Smooth muscle cell (in vitro differentiated cells): ENCODE data around the gene MACF1. TPM values are rescaled to one million over a fixed set of nuclear protein-coding genes. Genes with fewer than 3 reads are reported as not detected.
A peak's percentile ranks its signal among the peaks of the same experiment; 100 is the strongest.

Experiments used
- DNase-seq: peaks from one replicate; lab custom pipeline; 2025; ENCODE audit not compliant: unreplicated experiment; lab: John Stamatoyannopoulos, UW
- H2AFZ ChIP-seq: fragments of 200-600 bp; sonication (generic); 2 replicates; pipeline ENCODE4 v1.6.0; 2016; ENCODE audit warnings: antibody characterized with exemption, low read depth, mild to moderate bottlenecking
- H3F3A ChIP-seq: fragments of 200-600 bp; sonication (generic); 2 replicates; pipeline ENCODE4 v1.6.0; 2017; ENCODE audit warnings: antibody characterized with exemption, low read depth
- H3K27ac ChIP-seq: fragments of 200-600 bp; sonication (generic); 2 replicates; pipeline ENCODE4 v1.5.1; 2016; ENCODE audit warnings: low read depth, mild to moderate bottlenecking
- H3K27me3 ChIP-seq: fragments of 200-600 bp; sonication (generic); 2 replicates; pipeline ENCODE4 v1.6.1; 2016; ENCODE audit warnings: low read depth, mild to moderate bottlenecking
- H3K36me3 ChIP-seq: fragments of 200-600 bp; sonication (generic); 2 replicates; pipeline ENCODE4 v1.5.1; 2016; ENCODE audit warnings: low read depth
- H3K4me1 ChIP-seq: fragments of 200-600 bp; sonication (generic); 2 replicates; pipeline ENCODE4 v1.5.1; 2016; ENCODE audit warnings: low read depth
- H3K4me2 ChIP-seq: fragments of 200-600 bp; sonication (generic); 2 replicates; pipeline ENCODE4 v1.6.0; 2016; ENCODE audit warnings: mild to moderate bottlenecking
- H3K4me3 ChIP-seq: fragments of 200-600 bp; sonication (generic); 2 replicates; pipeline ENCODE4 v1.5.1; 2016; ENCODE audit warnings: mild to moderate bottlenecking
- H3K79me2 ChIP-seq: fragments of 200-600 bp; sonication (generic); 2 replicates; pipeline ENCODE4 v1.6.0; 2016; ENCODE audit warnings: low read depth, mild to moderate bottlenecking
- H3K9ac ChIP-seq: fragments of 200-600 bp; sonication (generic); 2 replicates; pipeline ENCODE4 v1.6.0; 2016; ENCODE audit warnings: low read depth
- H3K9me3 ChIP-seq: fragments of 200-600 bp; sonication (generic); replicated peaks from 2 replicates; pipeline ENCODE4 v1.5.1; 2016; ENCODE audit warnings: low read depth
- H4K20me1 ChIP-seq: fragments of 200-600 bp; sonication (generic); 2 replicates; pipeline ENCODE4 v1.6.0; 2016; ENCODE audit warnings: low read depth
- CTCF ChIP-seq: fragments of 200-600 bp; sonication (generic); IDR thresholded peaks from 2 replicates; pipeline ENCODE4 v1.5.1; 2017; ENCODE audit warnings: borderline replicate concordance, mild to moderate bottlenecking, antibody characterized with exemption; ENCODE audit not compliant: insufficient read depth, poor library complexity, severe bottlenecking
- WGBS: methylation state at CpG from one replicate; pipeline ENCODE4 v1.1.7; 2016; ENCODE audit warnings: low lambda C conversion rate; 5-methylcytosine and 5-hydroxymethylcytosine counted together
- polyA plus RNA-seq: library from polyadenylated mRNA; unstranded; fragments of >200 nt; fragmentation: Nextera tagmentation; extraction: Ambion mirVana; gene quantifications from 2 replicates; pipeline ENCODE4 v1.2.1, GENCODE V29; 2016
- total RNA-seq: library from RNA; depleted of rRNA; stranded (reverse); fragments of >200 nt; gene quantifications from 2 replicates; pipeline ENCODE4 v1.2.3, GENCODE V29; 2014

Gene MACF1
- total and polyA plus RNA-seq, 2 experiments from 2014 or later: 36.9 to 195 TPM

DNA sequence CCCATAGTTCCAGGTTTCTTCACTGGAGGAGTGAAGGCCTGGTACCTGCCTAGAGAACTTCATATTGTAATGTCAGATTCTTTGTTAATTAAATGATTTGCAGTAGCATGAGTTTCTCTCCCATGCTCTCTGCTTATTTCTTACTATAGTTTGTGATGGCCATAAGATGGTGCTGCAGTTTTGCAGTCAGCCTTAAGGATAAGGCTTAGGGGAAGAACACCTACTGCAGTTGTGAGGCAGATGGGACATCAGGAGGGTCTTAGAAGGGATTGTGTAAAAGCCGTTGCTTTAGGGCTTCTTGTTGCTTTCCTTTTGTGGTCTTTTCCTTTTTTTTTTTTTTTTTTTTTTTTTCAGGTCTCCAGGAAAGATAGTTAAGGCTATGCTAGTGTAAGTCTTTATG is 61.8 kb downstream of the MACF1 start:
- DNase-seq: no peak
- no peak for TF ChIP-seq CTCF
- Histone ChIP-seq H3K27ac (no peak overlapping the region), H3F3A (peaks cover 31% of the 10 kb centered on the region), H2AFZ (no peak overlapping the region), H3K36me3 (no peaks in the 10 kb centered on the region), H3K4me1 (peaks cover 55% of the 10 kb centered on the region), H3K9ac (no peak overlapping the region), H3K4me2 (no peak overlapping the region), H3K4me3 (no peak overlapping the region), H4K20me1 (peaks cover 93% of the 10 kb centered on the region), H3K79me2 (peaks cover 79% of the 10 kb centered on the region), H3K9me3 (no peaks in the 10 kb centered on the region), H3K27me3 (no peaks in the 10 kb centered on the region)
- WGBS: 75% methylated on average over 1 of the region's 1 CpG

GRCh38 chr1:39266792-39267191 is 62.3 kb downstream of the MACF1 start:
- no peak overlapping the region for H3K4me2 ChIP-seq
- no peak for TF ChIP-seq CTCF
- H3K9ac ChIP-seq: no peak overlapping the region
- peaks cover 37% of the 10 kb centered on the region for H3F3A ChIP-seq
- H4K20me1 ChIP-seq: peaks cover 93% of the 10 kb centered on the region
- no peaks in the 10 kb centered on the region for H3K36me3 ChIP-seq
- no peak overlapping the region for H3K4me3 ChIP-seq
- peaks cover 56% of the 10 kb centered on the region for H3K4me1 ChIP-seq
- WGBS: 89% methylated on average over 1 of the region's 1 CpG
- H3K27me3 ChIP-seq: no peaks in the 10 kb centered on the region
- no peak for DNase-seq
- peaks cover 79% of the 10 kb centered on the region for H3K79me2 ChIP-seq
- no peaks in the 10 kb centered on the region for H3K9me3 ChIP-seq
- H3K27ac ChIP-seq: peak overlapping the region; percentile 78
- no peak overlapping the region for H2AFZ ChIP-seq

DNA sequence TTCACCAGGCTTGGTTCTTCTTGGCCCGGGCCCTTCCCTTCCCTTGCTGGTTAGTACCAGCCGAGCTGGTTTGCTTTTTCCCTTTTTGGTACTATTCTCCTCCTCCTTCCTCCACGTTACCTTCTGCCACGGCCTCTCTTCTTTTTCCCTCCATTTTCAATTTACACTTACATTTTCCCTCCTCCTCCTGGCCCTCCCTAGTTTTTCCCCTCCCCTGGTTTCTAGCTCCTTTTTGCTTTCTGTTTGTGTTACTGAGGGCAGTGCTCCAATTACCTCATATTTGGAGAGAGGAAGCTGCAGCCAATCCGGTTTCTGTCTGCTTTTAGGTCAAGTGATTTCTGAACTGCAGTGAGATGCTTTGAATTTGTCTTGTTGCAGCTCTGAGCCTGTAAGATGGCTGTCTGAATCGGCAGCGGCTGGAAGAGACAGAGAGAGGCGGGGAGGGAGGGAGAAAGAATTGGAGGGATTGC is 63.7 kb downstream of the MACF1 start:
- 16% methylated on average over 8 of the region's 8 CpGs for WGBS
- Histone ChIP-seq H2AFZ (no peak overlapping the region), H3K79me2 (peaks cover 78% of the 10 kb centered on the region)

More for the DNA sequence above, 63.7 kb downstream of the MACF1 start:
- Histone ChIP-seq H3K27me3 (no peaks in the 10 kb centered on the region), H4K20me1 (peaks cover 93% of the 10 kb centered on the region), H3K9ac (peak overlapping the region; percentile 24), H3F3A (peaks cover 40% of the 10 kb centered on the region), H3K4me3 (peak overlapping the region; percentile 39), H3K4me2 (peak overlapping the region; percentile 84), H3K4me1 (peaks cover 60% of the 10 kb centered on the region), H3K36me3 (no peaks in the 10 kb centered on the region), H3K9me3 (no peaks in the 10 kb centered on the region), H3K27ac (peak overlapping the region; percentile 78)
- no peak for DNase-seq
- TF ChIP-seq CTCF: no peak
